Suprapubic skin (tissue), 4 donors: ENCODE measurements around the gene FRMPD2.

Experiments used
- CTCF ChIP-seq, 2 donors: fragments of 200-600 bp in 1 of 2; fragments of 450-650 bp in 1 of 2; sonication (generic) in 1 of 2; IDR thresholded peaks; one replicate each; pipeline ENCODE4 v1.5.1; 2016 to 2019; ENCODE audit warnings: antibody characterized with exemption in 2 of 2, mild to moderate bottlenecking in 1 of 2, moderate library complexity in 1 of 2
- POLR2A ChIP-seq, 2 donors: fragments of 450-650 bp; IDR thresholded peaks; one replicate each; pipeline ENCODE4 v1.6.1; 2017; ENCODE audit warnings: antibody characterized with exemption in 2 of 2, mild to moderate bottlenecking in 2 of 2, moderate library complexity in 2 of 2
- POLR2AphosphoS5 ChIP-seq, 3 donors: sonication (generic); formaldehyde crosslinking; IDR thresholded peaks; one replicate each; pipeline ENCODE4 v1.6.1; 2017; ENCODE audit warnings: antibody characterized with exemption in 3 of 3

GRCh38 chr10:48233559-48234005 is 40.9 kb downstream of the FRMPD2 start:
- no peak for TF ChIP-seq POLR2AphosphoS5 (IDR thresholded peaks at IDR 0.05)
- no peak for TF ChIP-seq CTCF (IDR thresholded peaks at IDR 0.05)
- no peak for TF ChIP-seq POLR2A (IDR thresholded peaks at IDR 0.05)
